GM12878 (cell line): Measurements from ENCODE around the gene SRRD. TPM values are rescaled to one million over a fixed set of nuclear protein-coding genes. Genes with fewer than 3 reads are reported as not detected.

ENCODE experiments used
- ATAC-seq: fragments of 200-7000 bp; cut with Tn5 transposase; 3 replicates; pipeline ENCODE4 v1.9.1; 2020; ENCODE audit warnings: mild to moderate bottlenecking, moderate library complexity
- BruUV-seq: library from RNA; stranded (reverse); fragments of 400-500 nt; replicated peaks from 2 replicates; lab custom pipeline; 2021; lab: Mats Ljungman, UMichigan
- CTCF ChIA-PET: fragments of 300-600 bp; sonication (Branson Sonifier 250); formaldehyde crosslinking; extraction: SDS; loops from one replicate; lab custom pipeline; 2021; ENCODE audit warnings: inconsistent platforms; lab: Yijun Ruan, JAX
- POLR2A ChIA-PET: fragments of 350-600 bp; formaldehyde crosslinking; extraction: SDS; loops from one replicate; lab custom pipeline; 2021; ENCODE audit warnings: inconsistent platforms; lab: Charles Lee
- RAD21 ChIA-PET: fragments of 300-600 bp; sonication (Branson Sonifier 250); formaldehyde crosslinking; loops from one replicate; lab custom pipeline; 2023; ENCODE audit warnings: antibody characterized with exemption; ENCODE audit not compliant: unreplicated experiment; lab: Charles Lee
- SMC1A ChIA-PET: fragments of 300-600 bp; sonication (Branson Sonifier 250); formaldehyde crosslinking; loops from one replicate; lab custom pipeline; 2023; ENCODE audit not compliant: unreplicated experiment, uncharacterized antibody; lab: Charles Lee
- DNase-seq: peaks from one replicate; pipeline ENCODE4 v3.0.0-alpha.2; 2011; ENCODE audit warnings: low read depth, low spot score
- FAIRE-seq: peaks from 3 replicates; lab custom pipeline; 2011; peaks lifted over from hg19 to GRCh38; lab: Jason Lieb, UNC
- H2AFZ ChIP-seq: 2 replicates; pipeline ENCODE4 v1.6.0; 2011; ENCODE audit warnings: low read depth, low read length, control low read depth; ENCODE audit not compliant: control insufficient read depth
- H3K27ac ChIP-seq: 2 replicates; pipeline ENCODE4 v1.5.1; 2011; ENCODE audit warnings: control low read depth; ENCODE audit not compliant: control insufficient read depth, insufficient read depth
- H3K27me3 ChIP-seq, 2 experiments: replicated peaks in 1 of 2; 2 replicates each; pipeline versions ENCODE4 v1.6.0 to v1.6.1; 2011; ENCODE audit warnings: low read length in 1 of 2; ENCODE audit not compliant: control insufficient read depth in 2 of 2, insufficient read depth in 2 of 2
- H3K36me3 ChIP-seq, 2 experiments: 2 replicates each; pipeline ENCODE4 v1.5.1; 2011; ENCODE audit warnings: low read length in 1 of 2; ENCODE audit not compliant: control insufficient read depth in 2 of 2, insufficient read depth in 2 of 2
- H3K4me1 ChIP-seq: 2 replicates; pipeline ENCODE4 v1.6.1; 2011; ENCODE audit warnings: mild to moderate bottlenecking, low read length, moderate library complexity, mixed read lengths; ENCODE audit not compliant: control insufficient read depth, insufficient read depth
- H3K4me2 ChIP-seq: 2 replicates; pipeline ENCODE4 v1.6.0; 2011; ENCODE audit warnings: control low read depth; ENCODE audit not compliant: control insufficient read depth, insufficient read depth
- H3K4me3 ChIP-seq: fragments of 200-600 bp; sonication (generic); 2 replicates; pipeline ENCODE4 v1.5.1; 2016
- H3K79me2 ChIP-seq: 2 replicates; pipeline ENCODE4 v1.6.0; 2011; ENCODE audit warnings: low read length; ENCODE audit not compliant: control insufficient read depth, insufficient read depth
- H3K9ac ChIP-seq: 2 replicates; pipeline ENCODE4 v1.8.0; 2011; ENCODE audit warnings: low read length, control low read depth, mixed read lengths; ENCODE audit not compliant: control insufficient read depth, insufficient read depth
- H3K9me3 ChIP-seq: replicated peaks from 3 replicates; pipeline ENCODE4 v1.5.1; 2011; ENCODE audit warnings: mild to moderate bottlenecking, low read length; ENCODE audit not compliant: control insufficient read depth, insufficient read depth
- H4K20me1 ChIP-seq: 2 replicates; pipeline ENCODE4 v1.6.0; 2011; ENCODE audit not compliant: control insufficient read depth, insufficient read depth
- ATF7 ChIP-seq: fragments of 450-650 bp; IDR thresholded peaks from 2 replicates; pipeline ENCODE4 v1.6.1; 2016; ENCODE audit warnings: low read depth, mild to moderate bottlenecking
- BACH1 ChIP-seq: fragments of 450-650 bp; IDR thresholded peaks from 2 replicates; pipeline ENCODE4 v1.6.1; 2017; ENCODE audit warnings: mild to moderate bottlenecking, borderline replicate concordance
- BHLHE40 ChIP-seq, 2 experiments: fragments of 450-650 bp in 1 of 2; IDR thresholded peaks; 2 replicates each; pipeline ENCODE4 v1.6.1; 2011 to 2017; ENCODE audit warnings: low read depth in 2 of 2, borderline replicate concordance in 1 of 2, improper control_type of control experiment in 1 of 2, low read length in 1 of 2, mild to moderate bottlenecking in 1 of 2
- IKZF2 ChIP-seq, 2 experiments: fragments of 450-650 bp; IDR thresholded peaks; 2 replicates each; pipeline ENCODE4 v1.6.1; 2017; ENCODE audit warnings: mild to moderate bottlenecking in 2 of 2, moderate library complexity in 2 of 2
- MXI1 ChIP-seq: fragments of 150-350 bp; IDR thresholded peaks from 2 replicates; pipeline ENCODE4 v1.6.1; 2011; ENCODE audit warnings: low read depth, mild to moderate bottlenecking, inconsistent platforms, low read length, improper control_type of control experiment
- NBN ChIP-seq: fragments of 450-650 bp; IDR thresholded peaks from 2 replicates; pipeline ENCODE4 v1.6.1; 2016
- SPI1 ChIP-seq: IDR thresholded peaks from 2 replicates; pipeline ENCODE4 v1.6.1; 2011; ENCODE audit warnings: low read depth, mild to moderate bottlenecking, low read length, moderate library complexity, borderline replicate concordance; ENCODE audit not compliant: insufficient read depth
- WGBS: methylation state at CpG from one replicate; pipeline ENCODE4 v1.1.6; 2016; ENCODE audit warnings: low lambda C conversion rate; ENCODE audit not compliant: insufficient replicate concordance, insufficient coverage; ENCODE audit errors: missing lambda C conversion rate; 5-methylcytosine and 5-hydroxymethylcytosine counted together
- in situ Hi-C: fragments of 300-500 bp; cut with MboI; formaldehyde crosslinking; loops from 9 replicates; pipeline ENCODE4 v1.14.3; 2018; ENCODE audit warnings: mixed read lengths
- intact Hi-C: fragments of 100-400 bp; cut with micrococcal nuclease; formaldehyde crosslinking; loops from one replicate; pipeline ENCODE4 v1.14.2; 2022; ENCODE audit not compliant: unreplicated experiment
- polyA plus RNA-seq, 11 experiments: library from polyadenylated mRNA; depleted of rRNA in 4 of 11; unstranded in 6 of 11; stranded (reverse) in 5 of 11; fragments of >200 nt; fragmentation: Nextera tagmentation in 4 of 11; fragmentation: Illumina TruSeq in 1 of 11; extraction: Ambion mirVana in 4 of 11; extraction: Trizol in 1 of 11; gene quantifications; 1 replicate in 1 of 11; 2 replicates in 10 of 11; pipeline versions ENCODE4 v1.2.1 to v1.2.3, GENCODE V29; 2011 to 2016; ENCODE audit warnings: inconsistent platforms in 2 of 11, missing spikeins in 2 of 11, low read depth in 1 of 11
- total RNA-seq, 4 experiments: library from RNA; depleted of rRNA in 3 of 4; stranded (reverse); fragments of >200 nt in 3 of 4; fragmentation: Illumina TruSeq in 1 of 4; extraction: Trizol in 1 of 4; gene quantifications; 2 replicates each; pipeline versions ENCODE4 v1.2.1 to v1.2.3, GENCODE V29; 2013 to 2021

Gene SRRD
- total and polyA plus RNA-seq, 10 of the 15 experiments (the other 5 are each of a cell fraction or from before 2014, with no cell fraction given) = 4.1 to 50.6 (median 27.5) TPM

GRCh38 chr22:26479792-26480610 is 3.7 kb upstream of the SRRD start:
- H3K36me3 ChIP-seq = peaks cover 0 to 3% of the 10 kb centered on the region in 2 experiments; a peak in 2 of 4 replicates
- ChIA-PET SMC1A (interaction anchor here (0.8 to 4.3 kb wide), 7 partner anchors 14 to 194 kb away, joined by 3 to 17 read pairs (median 6); no protein-coding TSS in a partner anchor), POLR2A (interaction anchor here (0.5 to 1.1 kb wide), 5 partner anchors 24 to 186 kb away, joined by 3 to 8 read pairs (median 3); no protein-coding TSS in a partner anchor), RAD21 (interaction anchor here (0.8 to 2.0 kb wide), 6 partner anchors 17 to 194 kb away, joined by 3 to 10 read pairs (median 4); no protein-coding TSS in a partner anchor)
- in situ Hi-C loops (no loop called here), intact Hi-C loops (loop anchor here (5.0 kb wide), 1 partner anchor 48 kb away; no protein-coding TSS in a partner anchor)
- no peaks in the 10 kb centered on the region for H3K9me3 ChIP-seq
- WGBS = 3% methylated on average over 12 of the region's 12 CpGs
- ATAC-seq (peak; percentile 34), DNase-seq (no peak)
- H3K9ac ChIP-seq = peak overlapping the region; percentile 84
- H3K4me3 ChIP-seq = peak overlapping the region; percentile 97
- peaks cover 59% of the 10 kb centered on the region for H3K79me2 ChIP-seq
- peak overlapping the region; percentile 80 for H2AFZ ChIP-seq
- no TSS peak for BruUV-seq
- peak overlapping the region; percentile 97 for H3K4me2 ChIP-seq
- peak overlapping the region; percentile 88 for H3K27ac ChIP-seq
- peaks cover 30% of the 10 kb centered on the region for H3K4me1 ChIP-seq
- TF ChIP-seq NBN (peak; percentile 31; the same call in 1 of the 2 replicates), IKZF2 (IDR thresholded peaks at IDR 0.05) (peak; percentile 8 to 17; a peak in 1 of 4 replicates), BACH1 (no peak), BHLHE40 (IDR thresholded peaks at IDR 0.05; ENCODE audit: borderline replicate concordance in 1 of 2, low read depth in 2 of 2, low read length in 1 of 2) (no peak), ATF7 (peak; percentile 70), MXI1 (peak; percentile 19; the same call in 1 of the 2 replicates), SPI1 (peak; percentile 80)
- TF ChIP-seq, all 136 proteins: peak for 5
- H4K20me1 ChIP-seq = no peaks in the 10 kb centered on the region
- CTCF ChIA-PET = interaction anchor here (1.0 to 7.1 kb wide), 18 partner anchors 9 to 194 kb away, joined by 3 to 47 read pairs (median 4); partner anchors contain the start of gene TFIP11
- no peak for FAIRE-seq
- no peaks in the 10 kb centered on the region for H3K27me3 ChIP-seq
